SU-DHL-6 (cell line): ENCODE measurements around the gene MSL3.

Source experiments
- EZH2phosphoT487 ChIP-seq: fragments of 200-600 bp; sonication (generic), shearing (Covaris generic); conservative IDR thresholded peaks from 2 replicates; pipeline ENCODE4 v1.6.1; 2018; ENCODE audit warnings: mild to moderate bottlenecking, antibody characterized with exemption, low read length, moderate library complexity, mixed read lengths
- TF ChIP-seq, protein P1 (sequence below): fragments of 200-600 bp; sonication (generic); IDR thresholded peaks from one replicate; pipeline ENCODE4 v1.5.1; 2017; ENCODE audit warnings: antibody characterized with exemption, mild to moderate bottlenecking, low read length, moderate library complexity; ENCODE audit not compliant: insufficient read depth, poor library complexity, severe bottlenecking

GRCh38 chrX:11765449-11765848 is 7.4 kb downstream of the MSL3 start:
- TF ChIP-seq, protein P1, sequence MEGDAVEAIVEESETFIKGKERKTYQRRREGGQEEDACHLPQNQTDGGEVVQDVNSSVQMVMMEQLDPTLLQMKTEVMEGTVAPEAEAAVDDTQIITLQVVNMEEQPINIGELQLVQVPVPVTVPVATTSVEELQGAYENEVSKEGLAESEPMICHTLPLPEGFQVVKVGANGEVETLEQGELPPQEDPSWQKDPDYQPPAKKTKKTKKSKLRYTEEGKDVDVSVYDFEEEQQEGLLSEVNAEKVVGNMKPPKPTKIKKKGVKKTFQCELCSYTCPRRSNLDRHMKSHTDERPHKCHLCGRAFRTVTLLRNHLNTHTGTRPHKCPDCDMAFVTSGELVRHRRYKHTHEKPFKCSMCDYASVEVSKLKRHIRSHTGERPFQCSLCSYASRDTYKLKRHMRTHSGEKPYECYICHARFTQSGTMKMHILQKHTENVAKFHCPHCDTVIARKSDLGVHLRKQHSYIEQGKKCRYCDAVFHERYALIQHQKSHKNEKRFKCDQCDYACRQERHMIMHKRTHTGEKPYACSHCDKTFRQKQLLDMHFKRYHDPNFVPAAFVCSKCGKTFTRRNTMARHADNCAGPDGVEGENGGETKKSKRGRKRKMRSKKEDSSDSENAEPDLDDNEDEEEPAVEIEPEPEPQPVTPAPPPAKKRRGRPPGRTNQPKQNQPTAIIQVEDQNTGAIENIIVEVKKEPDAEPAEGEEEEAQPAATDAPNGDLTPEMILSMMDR: no peak
- no peak for TF ChIP-seq EZH2phosphoT487
